GM12864 (cell line): ENCODE measurements around the gene PTPRM.

Experiments used
- DNase-seq: peaks from one replicate; pipeline ENCODE4 v3.0.0-alpha.2; 2011; ENCODE audit warnings: low read depth
- H3K4me3 ChIP-seq: 2 replicates; pipeline ENCODE4 v1.5.1; 2011; ENCODE audit warnings: mild to moderate bottlenecking, low read depth, low read length, control low read depth
- CTCF ChIP-seq: IDR thresholded peaks from 2 replicates; pipeline ENCODE4 v1.5.1; 2011; ENCODE audit warnings: low read depth, mild to moderate bottlenecking, moderate library complexity, low read length, control low read depth, inconsistent platforms; ENCODE audit errors: missing control alignments

The PTPRM gene

GRCh38 chr18:7696780-7697179, 129.7 kb downstream of the PTPRM start:
- H3K4me3 ChIP-seq: no peak overlapping the region
- DNase-seq: no peak
- no peak for TF ChIP-seq CTCF

- no peak for DNase-seq
- no peak for TF ChIP-seq CTCF
- no peak overlapping the region for H3K4me3 ChIP-seq
These were observed 130.2 kb downstream of the PTPRM start for GRCh38 chr18:7697306-7697705.

GRCh38 chr18:7711495-7711894, 144.4 kb downstream of the PTPRM start:
- no peak for DNase-seq
- no peak overlapping the region for H3K4me3 ChIP-seq
- no peak for TF ChIP-seq CTCF

GRCh38 chr18:7720395-7720794, 153.3 kb downstream of the PTPRM start:
- no peak for TF ChIP-seq CTCF
- no peak for DNase-seq
- H3K4me3 ChIP-seq: no peak overlapping the region

- TF ChIP-seq CTCF: no peak
- no peak for DNase-seq
- H3K4me3 ChIP-seq: no peak overlapping the region
These were observed 154.4 kb downstream of the PTPRM start for GRCh38 chr18:7721532-7721931.

GRCh38 chr18:7722955-7723354, 155.8 kb downstream of the PTPRM start:
- TF ChIP-seq CTCF: no peak
- no peak overlapping the region for H3K4me3 ChIP-seq
- DNase-seq: no peak

GRCh38 chr18:7723558-7723957, 156.4 kb downstream of the PTPRM start:
- no peak overlapping the region for H3K4me3 ChIP-seq
- DNase-seq: no peak
- no peak for TF ChIP-seq CTCF
